ENCODE measurements around the gene TBCD.

- TF ChIP-seq CTCF (IDR thresholded peaks at IDR 0.05) (no peak), ZFX (IDR thresholded peaks at IDR 0.05; ENCODE audit: borderline replicate concordance) (no peak)
These were observed 168.3 kb downstream of the TBCD start for GRCh38 chr17:82920150-82920549.

Data from 22Rv1 (cell line).